Astrocyte (in vitro differentiated cells and primary cell): ENCODE measurements around the gene OR2W3. TPM values are rescaled to one million over a fixed set of nuclear protein-coding genes. Genes with fewer than 3 reads are reported as not detected.

ENCODE experiments used
- DNase-seq: peaks from one replicate; pipeline ENCODE4 v3.0.0-alpha.2; 2010; ENCODE audit warnings: low read depth
- FAIRE-seq: peaks from 2 replicates; lab custom pipeline; 2011; peaks lifted over from hg19 to GRCh38; lab: Jason Lieb, UNC
- H2AFZ ChIP-seq: 2 replicates; pipeline ENCODE4 v1.6.0; 2012; ENCODE audit warnings: low read depth, low read length, inconsistent platforms
- H3K27ac ChIP-seq: 2 replicates; pipeline ENCODE4 v1.5.1; 2011; ENCODE audit warnings: low read depth, low read length, inconsistent platforms
- H3K27me3 ChIP-seq: 2 replicates; pipeline ENCODE4 v1.6.0; 2011; ENCODE audit warnings: low read length, inconsistent platforms; ENCODE audit not compliant: insufficient read depth
- H3K36me3 ChIP-seq: 2 replicates; pipeline ENCODE4 v1.5.1; 2011; ENCODE audit warnings: low read length, inconsistent platforms; ENCODE audit not compliant: insufficient read depth
- H3K4me1 ChIP-seq: 2 replicates; pipeline ENCODE4 v1.5.1; 2011; ENCODE audit warnings: low read length, inconsistent platforms; ENCODE audit not compliant: insufficient read depth
- H3K4me2 ChIP-seq: 2 replicates; pipeline ENCODE4 v1.6.0; 2012; ENCODE audit warnings: low read length, inconsistent platforms
- H3K4me3 ChIP-seq: 2 replicates; pipeline ENCODE4 v1.5.1; 2011; ENCODE audit warnings: low read depth, mild to moderate bottlenecking, low read length, inconsistent platforms; ENCODE audit not compliant: insufficient read depth
- H3K79me2 ChIP-seq: 2 replicates; pipeline ENCODE4 v1.6.0; 2012; ENCODE audit warnings: mild to moderate bottlenecking, low read length, inconsistent platforms; ENCODE audit not compliant: insufficient read depth
- H3K9ac ChIP-seq: 2 replicates; pipeline ENCODE4 v1.6.0; 2012; ENCODE audit warnings: mild to moderate bottlenecking, low read length, inconsistent platforms
- H3K9me3 ChIP-seq: 2 replicates; pipeline ENCODE4 v1.5.1; 2012; ENCODE audit warnings: low read depth, mild to moderate bottlenecking, low read length, inconsistent platforms; ENCODE audit not compliant: insufficient read depth
- H4K20me1 ChIP-seq: 2 replicates; pipeline ENCODE4 v1.6.0; 2012; ENCODE audit warnings: low read length, inconsistent platforms; ENCODE audit not compliant: insufficient read depth
- H3K27ac Mint-ChIP-seq: one replicate; pipeline ENCODE4 v1.8.0; 2021; ENCODE audit warnings: mild to moderate bottlenecking, mixed read lengths; ENCODE audit not compliant: unreplicated experiment
- H3K27me3 Mint-ChIP-seq: one replicate; pipeline ENCODE4 v1.8.0; 2021; ENCODE audit warnings: low read depth, mixed read lengths; ENCODE audit not compliant: unreplicated experiment
- H3K36me3 Mint-ChIP-seq: one replicate; pipeline ENCODE4 v1.8.0; 2021; ENCODE audit warnings: low read depth, mixed read lengths; ENCODE audit not compliant: unreplicated experiment
- H3K4me1 Mint-ChIP-seq: one replicate; pipeline ENCODE4 v1.8.0; 2021; ENCODE audit warnings: low read depth, mixed read lengths; ENCODE audit not compliant: unreplicated experiment
- H3K4me3 Mint-ChIP-seq: one replicate; pipeline ENCODE4 v1.8.0; 2021; ENCODE audit warnings: mild to moderate bottlenecking, moderate library complexity, mixed read lengths; ENCODE audit not compliant: unreplicated experiment
- H3K9me3 Mint-ChIP-seq: one replicate; pipeline ENCODE4 v1.8.0; 2021; ENCODE audit warnings: mild to moderate bottlenecking, mixed read lengths; ENCODE audit not compliant: unreplicated experiment
- CTCF ChIP-seq: IDR thresholded peaks from 2 replicates; pipeline ENCODE4 v1.5.1; 2011; ENCODE audit warnings: low read depth, mild to moderate bottlenecking, inconsistent platforms, low read length, moderate library complexity; ENCODE audit not compliant: insufficient read depth
- EZH2 ChIP-seq: IDR thresholded peaks from 2 replicates; pipeline ENCODE4 v1.6.1; 2012; ENCODE audit warnings: mild to moderate bottlenecking, low read length, inconsistent platforms; ENCODE audit not compliant: insufficient read depth
- total RNA-seq: library from RNA; stranded (reverse); gene quantifications from 2 replicates; pipeline ENCODE4 v1.2.1, GENCODE V29; 2021

OR2W3 gene
- total RNA-seq, 1 donor from 2014 or later = 5.9 TPM

- no peak overlapping the region for H3K4me2 ChIP-seq
- H2AFZ ChIP-seq = no peak overlapping the region
- H3K4me3 ChIP-seq = no peak overlapping the region
- no peaks in the 10 kb centered on the region for H3K4me1 ChIP-seq
- TF ChIP-seq CTCF (no peak), EZH2 (no peak)
- no peak overlapping the region for H3K4me3 Mint-ChIP-seq
- H3K27ac ChIP-seq = no peak overlapping the region
- DNase-seq = no peak
- H3K9me3 ChIP-seq = no peaks in the 10 kb centered on the region
- peaks cover 5% of the 10 kb centered on the region for H3K9me3 Mint-ChIP-seq
- no peaks in the 10 kb centered on the region for H4K20me1 ChIP-seq
- no peaks in the 10 kb centered on the region for H3K79me2 ChIP-seq
- no peak overlapping the region for H3K9ac ChIP-seq
- no peak for FAIRE-seq
- H3K36me3 ChIP-seq = no peaks in the 10 kb centered on the region
- no peaks in the 10 kb centered on the region for H3K36me3 Mint-ChIP-seq
- H3K27ac Mint-ChIP-seq = no peak overlapping the region
- no peaks in the 10 kb centered on the region for H3K4me1 Mint-ChIP-seq
- no peaks in the 10 kb centered on the region for H3K27me3 ChIP-seq
- no peaks in the 10 kb centered on the region for H3K27me3 Mint-ChIP-seq
Measured at GRCh38 chr1:247905181-247905580, 9.8 kb downstream of the OR2W3 start.

GRCh38 chr1:247905910-247906503, 10.6 kb downstream of the OR2W3 start:
- no peak overlapping the region for H3K27ac ChIP-seq
- Mint-ChIP-seq H3K27ac (peak overlapping the region; percentile 80), H3K36me3 (no peaks in the 10 kb centered on the region), H3K27me3 (no peaks in the 10 kb centered on the region), H3K4me3 (no peak overlapping the region), H3K9me3 (peaks cover 5% of the 10 kb centered on the region), H3K4me1 (no peaks in the 10 kb centered on the region)
- no peak overlapping the region for H3K4me3 ChIP-seq
- no peak for TF ChIP-seq EZH2
- no peak for TF ChIP-seq CTCF
- H3K79me2 ChIP-seq = no peaks in the 10 kb centered on the region
- H4K20me1 ChIP-seq = no peaks in the 10 kb centered on the region
- H3K9ac ChIP-seq = no peak overlapping the region
- FAIRE-seq (no peak), DNase-seq (no peak)
- no peaks in the 10 kb centered on the region for H3K9me3 ChIP-seq
- H3K27me3 ChIP-seq = no peaks in the 10 kb centered on the region
- no peak overlapping the region for H3K4me2 ChIP-seq
- H3K36me3 ChIP-seq = no peaks in the 10 kb centered on the region
- H2AFZ ChIP-seq = no peak overlapping the region
- no peaks in the 10 kb centered on the region for H3K4me1 ChIP-seq

- H3K4me1 ChIP-seq = no peaks in the 10 kb centered on the region
- no peaks in the 10 kb centered on the region for H3K27me3 ChIP-seq
- Mint-ChIP-seq H3K27me3 (no peaks in the 10 kb centered on the region), H3K4me1 (no peaks in the 10 kb centered on the region), H3K9me3 (peaks cover 5% of the 10 kb centered on the region), H3K36me3 (no peaks in the 10 kb centered on the region), H3K4me3 (no peak overlapping the region), H3K27ac (peak overlapping the region; percentile 80)
- H4K20me1 ChIP-seq = no peaks in the 10 kb centered on the region
- peak; percentile 28 for DNase-seq
- no peaks in the 10 kb centered on the region for H3K79me2 ChIP-seq
- peak overlapping the region; percentile 46 for H3K4me2 ChIP-seq
- H3K9me3 ChIP-seq = peaks cover 3% of the 10 kb centered on the region
- H3K27ac ChIP-seq = no peak overlapping the region
- H3K36me3 ChIP-seq = no peaks in the 10 kb centered on the region
- no peak for TF ChIP-seq EZH2
- TF ChIP-seq CTCF = no peak
- H3K9ac ChIP-seq = no peak overlapping the region
- peak overlapping the region; percentile 23 for H3K4me3 ChIP-seq
- no peak for FAIRE-seq
- H2AFZ ChIP-seq = no peak overlapping the region
Measured at GRCh38 chr1:247906504-247907047, 11.2 kb downstream of the OR2W3 start.
